GM13977 (cell line): Measurements from ENCODE around the gene CLEC4A.

ENCODE experiments used
- DNase-seq: peaks from one replicate; pipeline ENCODE4 v3.0.0; 2012; ENCODE audit warnings: low spot score
- CTCF ChIP-seq: IDR thresholded peaks from 2 replicates; pipeline ENCODE4 v1.5.1; 2012; ENCODE audit warnings: mild to moderate bottlenecking, control low read depth; ENCODE audit not compliant: insufficient read depth; ENCODE audit errors: extremely low read depth, missing control alignments
- in situ Hi-C: fragments of 300-500 bp; cut with MboI; formaldehyde crosslinking; loops from one replicate; pipeline ENCODE4 v1.12.0; 2022; ENCODE audit warnings: low sequenced_read_pairs, low pct_unique_long_range_greater_than_20kb, mixed read lengths, inconsistent platforms; ENCODE audit not compliant: unreplicated experiment

Gene CLEC4A

GRCh38 chr12:8143261-8143660 lies 19.8 kb downstream of the CLEC4A start:
- TF ChIP-seq CTCF = no peak
- DNase-seq = no peak
- in situ Hi-C loops = no loop called here

- no peak for DNase-seq
- in situ Hi-C loops = no loop called here
- TF ChIP-seq CTCF = no peak
Measured at GRCh38 chr12:8145754-8146441, 22.5 kb downstream of the CLEC4A start.

GRCh38 chr12:8146442-8146771 lies 23.0 kb downstream of the CLEC4A start:
- TF ChIP-seq CTCF = no peak
- DNase-seq = no peak
- in situ Hi-C loops = no loop called here

GRCh38 chr12:8154526-8154925 lies 31.1 kb downstream of the CLEC4A start:
- no peak for TF ChIP-seq CTCF
- in situ Hi-C loops = no loop called here
- no peak for DNase-seq

GRCh38 chr12:8156416-8156815 lies 33.0 kb downstream of the CLEC4A start:
- in situ Hi-C loops = no loop called here
- no peak for DNase-seq
- TF ChIP-seq CTCF = no peak

- in situ Hi-C loops = no loop called here
- no peak for DNase-seq
- no peak for TF ChIP-seq CTCF
Measured at GRCh38 chr12:8156845-8157244, 33.4 kb downstream of the CLEC4A start, which contains the start of gene ZNF705A. TSS of gene ZNF705A (plus strand) at chr12:8157015. CDS start at chr12:8172626, 15,611 bp downstream.
